SK-N-SH (cell line): ENCODE measurements around the gene DHDH. TPM values are rescaled to one million over a fixed set of nuclear protein-coding genes. Genes with fewer than 3 reads are reported as not detected.

ENCODE experiments used
- CTCF ChIA-PET: fragments of 300-600, 350-600 bp; formaldehyde crosslinking; extraction: SDS; loops from one replicate; lab custom pipeline; 2021; lab: Yijun Ruan, JAX
- POLR2A ChIA-PET: fragments of 350-600 bp; sonication (Branson Sonifier 250); formaldehyde crosslinking; extraction: SDS; loops from one replicate; lab custom pipeline; 2020; ENCODE audit warnings: antibody characterized with exemption, inconsistent platforms; lab: Yijun Ruan, JAX
- DNase-seq: peaks from one replicate; pipeline ENCODE4 v3.0.0; 2012
- H2AFZ ChIP-seq: fragments of 200-600 bp; sonication (generic); 2 replicates; pipeline ENCODE4 v1.8.1; 2016; ENCODE audit warnings: antibody characterized with exemption, mild to moderate bottlenecking, low read depth
- H3F3A ChIP-seq: fragments of 200-600 bp; sonication (generic); replicated peaks from 2 replicates; pipeline ENCODE3; 2016; ENCODE audit warnings: antibody characterized with exemption, mild to moderate bottlenecking; ENCODE audit not compliant: insufficient read depth
- H3K27ac ChIP-seq, 2 experiments: fragments of 200-500 bp in 1 of 2; fragments of 200-600 bp in 1 of 2; sonication (Bioruptor generic) in 1 of 2; sonication (generic), shearing (Covaris generic) in 1 of 2; 2 replicates each; pipeline versions ENCODE4 v1.5.1 to v1.6.1; 2014 to 2016; ENCODE audit warnings: low read depth in 2 of 2, inconsistent platforms in 1 of 2, low read length in 1 of 2, mild to moderate bottlenecking in 1 of 2, mixed read lengths in 1 of 2
- H3K27me3 ChIP-seq: fragments of 200-600 bp; sonication (generic), shearing (Covaris generic); 2 replicates; pipeline ENCODE4 v1.6.1; 2016; ENCODE audit warnings: mixed run types; ENCODE audit not compliant: insufficient read depth
- H3K36me3 ChIP-seq, 2 experiments: fragments of 200-500 bp in 1 of 2; fragments of 200-600 bp in 1 of 2; sonication (Bioruptor generic) in 1 of 2; sonication (generic) in 1 of 2; replicated peaks in 1 of 2; 2 replicates each; pipeline versions ENCODE3 to v1.5.1; 2014 to 2016; ENCODE audit warnings: low read length in 1 of 2, mild to moderate bottlenecking in 1 of 2; ENCODE audit not compliant: insufficient read depth in 2 of 2, control insufficient read depth in 1 of 2
- H3K4me1 ChIP-seq, 2 experiments: fragments of 200-500 bp in 1 of 2; fragments of 200-600 bp in 1 of 2; sonication (Bioruptor generic) in 1 of 2; sonication (generic), shearing (Covaris generic) in 1 of 2; 2 replicates each; pipeline versions ENCODE4 v1.5.1 to v1.6.1; 2014 to 2016; ENCODE audit warnings: low read depth in 1 of 2, low read length in 1 of 2, mixed run types in 1 of 2; ENCODE audit not compliant: insufficient read depth in 2 of 2, control insufficient read depth in 1 of 2
- H3K4me2 ChIP-seq: fragments of 200-600 bp; sonication (generic), shearing (Covaris generic); 2 replicates; pipeline ENCODE4 v1.6.1; 2017; ENCODE audit warnings: mixed run types
- H3K4me3 ChIP-seq, 2 experiments: fragments of 200-500 bp in 1 of 2; fragments of 200-600 bp in 1 of 2; sonication (Bioruptor generic) in 1 of 2; sonication (generic), shearing (Covaris generic) in 1 of 2; 2 replicates each; pipeline versions ENCODE4 v1.5.1 to v1.8.1; 2014 to 2016; ENCODE audit warnings: low read depth in 2 of 2, inconsistent platforms in 1 of 2, low read length in 1 of 2, mild to moderate bottlenecking in 1 of 2, mixed read lengths in 1 of 2, moderate library complexity in 1 of 2
- H3K79me2 ChIP-seq: fragments of 200-600 bp; sonication (generic); 2 replicates; pipeline ENCODE4 v1.8.1; 2017; ENCODE audit warnings: mild to moderate bottlenecking; ENCODE audit not compliant: insufficient read depth
- H3K9ac ChIP-seq: fragments of 200-600 bp; sonication (generic); 2 replicates; pipeline ENCODE4 v1.6.1; 2017; ENCODE audit warnings: mixed run types
- H3K9me2 ChIP-seq: fragments of 200-600 bp; sonication (generic); 2 replicates; pipeline ENCODE4 v1.6.1; 2017; ENCODE audit warnings: mixed run types
- H3K9me3 ChIP-seq: fragments of 200-600 bp; sonication (generic); 2 replicates; pipeline ENCODE4 v1.6.1; 2017; ENCODE audit warnings: mixed run types, mild to moderate bottlenecking, moderate library complexity
- H4K20me1 ChIP-seq: fragments of 200-600 bp; sonication (generic); 2 replicates; pipeline ENCODE4 v1.6.1; 2017; ENCODE audit warnings: mild to moderate bottlenecking, mixed run types; ENCODE audit not compliant: insufficient read depth
- ELF1 ChIP-seq: IDR thresholded peaks from 2 replicates; pipeline ENCODE4 v1.4.0; 2012
- FOXJ3 ChIP-seq: sonication (generic); formaldehyde crosslinking; IDR thresholded peaks from 2 replicates; pipeline ENCODE4 v1.5.1; 2020; ENCODE audit warnings: mild to moderate bottlenecking, missing genetic modification reagents
- GATA2 ChIP-seq: sonication (generic); formaldehyde crosslinking; IDR thresholded peaks from 2 replicates; pipeline ENCODE4 v1.5.0; 2020; ENCODE audit warnings: mild to moderate bottlenecking, missing genetic modification reagents
- JUND ChIP-seq: IDR thresholded peaks from 2 replicates; pipeline ENCODE4 v1.4.0; 2012
- MXI1 ChIP-seq: IDR thresholded peaks from 2 replicates; pipeline ENCODE4 v1.6.1; 2012; ENCODE audit warnings: mild to moderate bottlenecking, low read depth, low read length, improper control_type of control experiment
- NRF1 ChIP-seq: IDR thresholded peaks from 2 replicates; pipeline ENCODE4 v1.6.1; 2012; ENCODE audit warnings: low read depth, mild to moderate bottlenecking, low read length
- POLR2AphosphoS5 ChIP-seq: IDR thresholded peaks from 2 replicates; pipeline ENCODE4 v1.6.1; 2012; ENCODE audit warnings: low read depth, low read length
- RCOR1 ChIP-seq: fragments of 150-350 bp; IDR thresholded peaks from 2 replicates; pipeline ENCODE4 v1.6.1; 2017; ENCODE audit warnings: antibody characterized with exemption, low read length
- SIN3A ChIP-seq: IDR thresholded peaks from 2 replicates; pipeline ENCODE4 v1.6.1; 2012; ENCODE audit warnings: low read depth, mild to moderate bottlenecking, low read length, moderate library complexity, borderline replicate concordance
- TAF1 ChIP-seq: IDR thresholded peaks from 2 replicates; pipeline ENCODE4 v1.6.1; 2012; ENCODE audit warnings: low read depth, mild to moderate bottlenecking, low read length, moderate library complexity, borderline replicate concordance
- TCF12 ChIP-seq: IDR thresholded peaks from 2 replicates; pipeline ENCODE4 v1.4.0; 2012
- TEAD4 ChIP-seq: IDR thresholded peaks from 2 replicates; pipeline ENCODE4 v1.4.0; 2012; ENCODE audit warnings: mild to moderate bottlenecking, borderline replicate concordance; ENCODE audit not compliant: insufficient read depth
- WGBS: methylation state at CpG from one replicate; pipeline ENCODE4 v1.1.6; 2017; ENCODE audit warnings: low lambda C conversion rate; 5-methylcytosine and 5-hydroxymethylcytosine counted together
- polyA plus RNA-seq, 3 experiments: library from polyadenylated mRNA; depleted of rRNA; stranded (reverse); fragments of >200 nt; gene quantifications; 2 replicates each; pipeline ENCODE4 v1.2.3, GENCODE V29; 2012
- TF ChIP-seq, protein P1 (sequence below): fragments of 150-350 bp; IDR thresholded peaks from 2 replicates; pipeline ENCODE4 v1.6.1; 2017; ENCODE audit warnings: antibody characterized with exemption, low read length, low read depth, borderline replicate concordance
- TF ChIP-seq, protein P2 (sequence below): IDR thresholded peaks from 2 replicates; pipeline ENCODE4 v1.4.0; 2012; ENCODE audit warnings: low read depth
- TF ChIP-seq, protein P3 (sequence below): IDR thresholded peaks from 2 replicates; pipeline ENCODE4 v1.4.0; 2012; ENCODE audit warnings: low read depth, borderline replicate concordance
- TF ChIP-seq, protein P4 (sequence below): IDR thresholded peaks from 2 replicates; pipeline ENCODE4 v1.6.1; 2012; ENCODE audit warnings: mild to moderate bottlenecking, low read depth, low read length, moderate library complexity

The DHDH gene
- polyA plus RNA-seq, 1 of the 3 experiments (the other 2 are of a cell fraction), result 0.72 TPM

DNA sequence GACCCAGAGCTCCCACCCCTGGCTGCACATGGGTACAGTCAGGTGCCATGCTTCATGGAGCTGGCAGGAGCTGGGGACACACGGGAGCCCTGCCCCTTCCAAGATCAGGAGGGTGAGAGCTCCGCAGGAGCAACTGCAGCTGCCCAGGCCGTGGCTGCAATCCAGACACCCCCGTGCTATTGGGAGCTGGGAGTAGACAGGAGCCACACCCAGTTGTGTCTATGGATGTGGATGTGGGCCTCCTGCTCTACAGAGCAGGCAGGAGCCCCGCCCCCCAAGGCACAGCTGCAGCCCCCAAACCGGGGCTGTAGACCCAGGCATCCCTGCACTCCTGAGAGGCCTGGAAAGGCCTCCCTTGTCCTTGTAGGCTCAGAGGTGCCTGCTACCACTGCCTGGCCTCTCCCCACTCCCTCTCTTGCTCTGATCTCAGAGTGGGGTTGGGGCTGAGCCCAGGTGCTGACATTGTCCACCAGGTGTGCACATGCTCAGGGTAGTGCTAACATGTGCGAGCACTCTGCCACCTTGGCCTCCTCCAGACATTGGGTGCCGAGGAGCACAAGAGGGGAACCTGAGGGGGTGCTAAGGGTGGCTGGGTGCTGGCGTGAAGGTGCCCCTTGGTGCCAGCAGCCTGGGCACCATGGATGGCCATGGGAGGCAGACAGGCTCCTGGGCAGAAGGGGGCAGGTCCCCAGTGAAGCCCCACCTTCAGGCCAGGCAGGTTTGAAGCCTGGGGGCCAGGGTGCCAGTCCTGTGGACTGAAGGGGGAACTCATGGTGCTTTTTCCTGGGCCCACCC lies 13.2 kb downstream of the DHDH start:
- Histone ChIP-seq H3F3A (no peaks in the 10 kb centered on the region), H3K9me3 (no peaks in the 10 kb centered on the region), H4K20me1 (no peaks in the 10 kb centered on the region), H3K4me1 (no peaks in the 10 kb centered on the region), H3K4me2 (no peak overlapping the region), H3K27me3 (no peaks in the 10 kb centered on the region), H3K9ac (no peak overlapping the region), H3K27ac (no peak overlapping the region), H3K9me2 (no peaks in the 10 kb centered on the region), H3K36me3 (no peaks in the 10 kb centered on the region), H3K79me2 (no peaks in the 10 kb centered on the region)
- no peak for DNase-seq
- 57% methylated on average over 4 of the region's 9 CpGs for WGBS
- POLR2A ChIA-PET, result no interaction called here
- CTCF ChIA-PET, result interaction anchor here (0.6 to 1.0 kb wide), 3 partner anchors 14 to 159 kb away, joined by 3 to 4 read pairs (median 3); no protein-coding TSS in a partner anchor
- TF ChIP-seq MXI1, result no peak
- no peak for TF ChIP-seq ELF1
- TF ChIP-seq RCOR1, result no peak
- no peak for TF ChIP-seq NRF1
- TF ChIP-seq JUND, result no peak
- TF ChIP-seq TEAD4, result no peak
- no peak for TF ChIP-seq POLR2AphosphoS5
- TF ChIP-seq FOXJ3, result no peak
- TF ChIP-seq TAF1, result no peak
- TF ChIP-seq, protein P1, sequence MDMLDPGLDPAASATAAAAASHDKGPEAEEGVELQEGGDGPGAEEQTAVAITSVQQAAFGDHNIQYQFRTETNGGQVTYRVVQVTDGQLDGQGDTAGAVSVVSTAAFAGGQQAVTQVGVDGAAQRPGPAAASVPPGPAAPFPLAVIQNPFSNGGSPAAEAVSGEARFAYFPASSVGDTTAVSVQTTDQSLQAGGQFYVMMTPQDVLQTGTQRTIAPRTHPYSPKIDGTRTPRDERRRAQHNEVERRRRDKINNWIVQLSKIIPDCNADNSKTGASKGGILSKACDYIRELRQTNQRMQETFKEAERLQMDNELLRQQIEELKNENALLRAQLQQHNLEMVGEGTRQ, result no peak
- TF ChIP-seq, protein P2, sequence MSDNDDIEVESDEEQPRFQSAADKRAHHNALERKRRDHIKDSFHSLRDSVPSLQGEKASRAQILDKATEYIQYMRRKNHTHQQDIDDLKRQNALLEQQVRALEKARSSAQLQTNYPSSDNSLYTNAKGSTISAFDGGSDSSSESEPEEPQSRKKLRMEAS, result no peak
- TF ChIP-seq TCF12, result no peak
- TF ChIP-seq, protein P3, sequence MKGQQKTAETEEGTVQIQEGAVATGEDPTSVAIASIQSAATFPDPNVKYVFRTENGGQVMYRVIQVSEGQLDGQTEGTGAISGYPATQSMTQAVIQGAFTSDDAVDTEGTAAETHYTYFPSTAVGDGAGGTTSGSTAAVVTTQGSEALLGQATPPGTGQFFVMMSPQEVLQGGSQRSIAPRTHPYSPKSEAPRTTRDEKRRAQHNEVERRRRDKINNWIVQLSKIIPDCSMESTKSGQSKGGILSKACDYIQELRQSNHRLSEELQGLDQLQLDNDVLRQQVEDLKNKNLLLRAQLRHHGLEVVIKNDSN, result no peak
- TF ChIP-seq SIN3A, result no peak
- TF ChIP-seq GATA2 (CRISPR knock-in tag), result no peak
- TF ChIP-seq, protein P4, sequence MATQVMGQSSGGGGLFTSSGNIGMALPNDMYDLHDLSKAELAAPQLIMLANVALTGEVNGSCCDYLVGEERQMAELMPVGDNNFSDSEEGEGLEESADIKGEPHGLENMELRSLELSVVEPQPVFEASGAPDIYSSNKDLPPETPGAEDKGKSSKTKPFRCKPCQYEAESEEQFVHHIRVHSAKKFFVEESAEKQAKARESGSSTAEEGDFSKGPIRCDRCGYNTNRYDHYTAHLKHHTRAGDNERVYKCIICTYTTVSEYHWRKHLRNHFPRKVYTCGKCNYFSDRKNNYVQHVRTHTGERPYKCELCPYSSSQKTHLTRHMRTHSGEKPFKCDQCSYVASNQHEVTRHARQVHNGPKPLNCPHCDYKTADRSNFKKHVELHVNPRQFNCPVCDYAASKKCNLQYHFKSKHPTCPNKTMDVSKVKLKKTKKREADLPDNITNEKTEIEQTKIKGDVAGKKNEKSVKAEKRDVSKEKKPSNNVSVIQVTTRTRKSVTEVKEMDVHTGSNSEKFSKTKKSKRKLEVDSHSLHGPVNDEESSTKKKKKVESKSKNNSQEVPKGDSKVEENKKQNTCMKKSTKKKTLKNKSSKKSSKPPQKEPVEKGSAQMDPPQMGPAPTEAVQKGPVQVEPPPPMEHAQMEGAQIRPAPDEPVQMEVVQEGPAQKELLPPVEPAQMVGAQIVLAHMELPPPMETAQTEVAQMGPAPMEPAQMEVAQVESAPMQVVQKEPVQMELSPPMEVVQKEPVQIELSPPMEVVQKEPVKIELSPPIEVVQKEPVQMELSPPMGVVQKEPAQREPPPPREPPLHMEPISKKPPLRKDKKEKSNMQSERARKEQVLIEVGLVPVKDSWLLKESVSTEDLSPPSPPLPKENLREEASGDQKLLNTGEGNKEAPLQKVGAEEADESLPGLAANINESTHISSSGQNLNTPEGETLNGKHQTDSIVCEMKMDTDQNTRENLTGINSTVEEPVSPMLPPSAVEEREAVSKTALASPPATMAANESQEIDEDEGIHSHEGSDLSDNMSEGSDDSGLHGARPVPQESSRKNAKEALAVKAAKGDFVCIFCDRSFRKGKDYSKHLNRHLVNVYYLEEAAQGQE, result no peak
- TF ChIP-seq, all 33 proteins: peak for 0
- Histone ChIP-seq H3K4me3 (no peak overlapping the region), H2AFZ (no peak overlapping the region)
